Lower leg skin (tissue), 4 donors: ENCODE results near the gene LGALS3. TPM values are rescaled to one million over a fixed set of nuclear protein-coding genes. Genes with fewer than 3 reads are reported as not detected.

Experiments used
- DNase-seq, 2 donors: peaks; one replicate each; pipeline ENCODE4 v3.0.0-alpha.2; 2019; ENCODE audit warnings: low spot score in 2 of 2
- H3K4me3 ChIP-seq: fragments of 200-600 bp; sonication (generic); 2 replicates; pipeline ENCODE4 v1.5.1; 2017; ENCODE audit warnings: mild to moderate bottlenecking, low read depth; ENCODE audit not compliant: poor library complexity, severe bottlenecking
- POLR2A ChIP-seq, 2 donors: fragments of 450-650 bp; IDR thresholded peaks; one replicate each; pipeline ENCODE4 v1.6.1; 2016 to 2017; ENCODE audit warnings: antibody characterized with exemption in 2 of 2, mild to moderate bottlenecking in 1 of 2, moderate library complexity in 1 of 2
- WGBS, 2 donors: methylation state at CpG; one replicate each; pipeline ENCODE4 v1.1.5; 2018; 5-methylcytosine and 5-hydroxymethylcytosine counted together
- intact Hi-C: fragments of 100-400 bp; cut with DNase I; formaldehyde crosslinking; loops from one replicate; pipeline ENCODE4 v1.15.0; 2023; ENCODE audit warnings: low total_unique reads
- total RNA-seq, 4 donors: library from RNA; depleted of rRNA; stranded (reverse); fragments of >200 nt; gene quantifications; one replicate each; pipeline ENCODE4 v1.1.0, GENCODE V29; 2016
- TF ChIP-seq, protein P1 (sequence below), 3 donors: fragments of 450-650 bp; IDR thresholded peaks; one replicate each; pipeline ENCODE4 v1.5.1; 2016; ENCODE audit warnings: antibody characterized with exemption in 3 of 3, mild to moderate bottlenecking in 3 of 3, moderate library complexity in 2 of 3

LGALS3 gene
- total RNA-seq, 4 donors from 2014 or later = 755 to 857 (median 826) TPM

DNA sequence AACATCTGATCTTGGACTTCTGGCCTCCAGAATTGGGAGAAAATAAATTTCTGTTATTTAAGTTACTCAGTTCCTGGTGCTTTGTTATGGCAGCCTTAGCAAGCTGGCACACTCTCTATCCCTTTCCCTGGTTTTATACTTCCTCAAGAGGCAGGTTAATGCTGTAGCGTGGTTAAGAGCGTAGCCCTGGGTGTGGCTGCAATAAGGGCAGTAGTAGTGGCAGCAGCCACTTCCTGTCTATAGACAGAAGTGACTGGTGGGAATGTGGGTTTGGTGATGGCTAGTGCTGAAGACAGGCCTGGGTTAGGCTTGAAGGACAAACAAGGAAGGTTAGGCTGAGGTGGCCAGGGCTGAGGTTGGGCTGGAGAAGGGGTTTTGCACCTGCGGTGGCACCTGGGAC is 3.6 kb upstream of the LGALS3 start:
- no peak for DNase-seq
- TF ChIP-seq, protein P1, sequence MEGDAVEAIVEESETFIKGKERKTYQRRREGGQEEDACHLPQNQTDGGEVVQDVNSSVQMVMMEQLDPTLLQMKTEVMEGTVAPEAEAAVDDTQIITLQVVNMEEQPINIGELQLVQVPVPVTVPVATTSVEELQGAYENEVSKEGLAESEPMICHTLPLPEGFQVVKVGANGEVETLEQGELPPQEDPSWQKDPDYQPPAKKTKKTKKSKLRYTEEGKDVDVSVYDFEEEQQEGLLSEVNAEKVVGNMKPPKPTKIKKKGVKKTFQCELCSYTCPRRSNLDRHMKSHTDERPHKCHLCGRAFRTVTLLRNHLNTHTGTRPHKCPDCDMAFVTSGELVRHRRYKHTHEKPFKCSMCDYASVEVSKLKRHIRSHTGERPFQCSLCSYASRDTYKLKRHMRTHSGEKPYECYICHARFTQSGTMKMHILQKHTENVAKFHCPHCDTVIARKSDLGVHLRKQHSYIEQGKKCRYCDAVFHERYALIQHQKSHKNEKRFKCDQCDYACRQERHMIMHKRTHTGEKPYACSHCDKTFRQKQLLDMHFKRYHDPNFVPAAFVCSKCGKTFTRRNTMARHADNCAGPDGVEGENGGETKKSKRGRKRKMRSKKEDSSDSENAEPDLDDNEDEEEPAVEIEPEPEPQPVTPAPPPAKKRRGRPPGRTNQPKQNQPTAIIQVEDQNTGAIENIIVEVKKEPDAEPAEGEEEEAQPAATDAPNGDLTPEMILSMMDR (IDR thresholded peaks at IDR 0.05) = no peak
- WGBS, 2 donors = 52 to 59% methylated on average over 3 of the region's 3 CpGs
- no peak overlapping the region for H3K4me3 ChIP-seq
- intact Hi-C loops = no loop called here

DNA sequence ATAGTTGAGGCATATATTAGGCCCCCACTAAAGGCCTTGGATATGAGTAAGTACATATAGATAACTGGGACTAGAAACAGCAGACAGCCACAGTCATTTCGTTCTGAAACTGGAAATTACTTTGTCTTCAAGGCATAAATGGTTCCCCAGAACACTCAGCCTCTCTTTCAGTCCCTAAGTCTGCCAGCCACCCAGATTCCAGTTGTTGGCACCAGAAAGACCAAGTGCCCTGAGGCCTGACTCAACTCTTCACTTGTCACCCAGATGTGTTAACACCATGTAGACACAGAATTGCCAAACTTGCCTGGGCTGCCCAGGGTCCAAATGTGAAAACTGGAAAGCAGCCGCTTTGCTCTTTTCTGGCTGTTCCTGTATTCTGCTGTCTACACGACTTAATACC is 3.0 kb upstream of the LGALS3 start:
- DNase-seq = peak in 1 of 2 donors; percentile 16
- intact Hi-C loops = no loop called here

DNA sequence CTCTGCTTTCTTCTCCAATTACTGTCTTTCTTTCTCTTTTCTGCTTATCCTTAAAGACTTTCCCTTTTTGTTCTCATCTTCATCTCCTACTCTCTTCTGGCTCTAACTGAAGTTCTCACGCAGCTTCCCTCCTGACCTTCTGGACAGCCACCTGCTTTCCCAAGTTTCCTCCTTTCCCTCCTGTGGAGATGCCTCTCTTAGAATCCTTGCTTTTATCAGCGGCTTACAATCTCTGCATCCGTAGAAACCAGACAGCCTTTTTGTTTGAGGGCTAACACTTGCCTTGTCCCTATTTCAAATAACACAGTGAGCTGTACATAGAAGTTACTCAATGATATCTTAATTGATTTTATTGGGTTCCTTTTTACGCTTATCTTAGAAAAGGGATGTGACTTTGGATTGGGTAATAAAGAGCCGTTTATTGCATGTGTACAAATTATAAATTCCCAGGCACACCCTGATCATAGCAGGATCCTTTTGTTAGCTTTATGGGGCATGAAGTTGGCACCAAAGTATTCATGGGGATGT is 2.1 kb upstream of the LGALS3 start:
- no peak for TF ChIP-seq POLR2A (IDR thresholded peaks at IDR 0.05)
- TF ChIP-seq, protein P1 (IDR thresholded peaks at IDR 0.05) = no peak
- H3K4me3 ChIP-seq = no peak overlapping the region
- no peak for DNase-seq
- 52 to 54% methylated on average over 5 of the region's 5 CpGs for WGBS, 2 donors
- intact Hi-C loops = no loop called here

More for the DNA sequence above, 3.0 kb upstream of the LGALS3 start:
- WGBS, 2 donors = 43 to 52% methylated on average over 3 of the region's 3 CpGs
- TF ChIP-seq, protein P1 (IDR thresholded peaks at IDR 0.05) = no peak
- no peak for TF ChIP-seq POLR2A (IDR thresholded peaks at IDR 0.05)
- H3K4me3 ChIP-seq = no peak overlapping the region

DNA sequence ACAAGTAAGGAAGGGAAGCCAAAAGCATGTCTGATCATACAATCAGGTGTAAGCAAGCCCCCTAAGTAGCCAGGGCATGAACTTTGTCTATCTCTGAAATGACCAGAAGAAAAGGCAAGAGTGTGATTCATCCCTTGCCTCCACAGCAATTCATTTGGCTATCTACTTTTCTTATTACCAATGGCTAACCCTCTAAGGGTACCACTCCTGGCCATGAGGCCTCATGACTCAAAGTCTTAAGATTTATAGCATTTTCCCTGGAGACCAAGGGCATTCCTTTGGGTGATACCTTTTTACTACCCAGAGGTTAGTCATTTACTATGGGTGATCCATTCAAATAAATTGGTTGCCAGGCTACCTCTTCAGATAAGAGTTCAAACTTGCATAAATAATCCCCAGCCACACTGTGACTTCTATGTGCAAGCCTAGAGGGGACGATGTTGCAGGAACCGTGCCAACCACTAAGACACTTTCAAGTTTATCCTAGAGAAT is 1.5 kb upstream of the LGALS3 start:
- 36 to 48% methylated on average over 2 of the region's 2 CpGs for WGBS, 2 donors
- no peak overlapping the region for H3K4me3 ChIP-seq
- TF ChIP-seq, protein P1 (IDR thresholded peaks at IDR 0.05) = no peak
- no peak for TF ChIP-seq POLR2A (IDR thresholded peaks at IDR 0.05)
- intact Hi-C loops = no loop called here
- peak in 1 of 2 donors; percentile 19 for DNase-seq

DNA sequence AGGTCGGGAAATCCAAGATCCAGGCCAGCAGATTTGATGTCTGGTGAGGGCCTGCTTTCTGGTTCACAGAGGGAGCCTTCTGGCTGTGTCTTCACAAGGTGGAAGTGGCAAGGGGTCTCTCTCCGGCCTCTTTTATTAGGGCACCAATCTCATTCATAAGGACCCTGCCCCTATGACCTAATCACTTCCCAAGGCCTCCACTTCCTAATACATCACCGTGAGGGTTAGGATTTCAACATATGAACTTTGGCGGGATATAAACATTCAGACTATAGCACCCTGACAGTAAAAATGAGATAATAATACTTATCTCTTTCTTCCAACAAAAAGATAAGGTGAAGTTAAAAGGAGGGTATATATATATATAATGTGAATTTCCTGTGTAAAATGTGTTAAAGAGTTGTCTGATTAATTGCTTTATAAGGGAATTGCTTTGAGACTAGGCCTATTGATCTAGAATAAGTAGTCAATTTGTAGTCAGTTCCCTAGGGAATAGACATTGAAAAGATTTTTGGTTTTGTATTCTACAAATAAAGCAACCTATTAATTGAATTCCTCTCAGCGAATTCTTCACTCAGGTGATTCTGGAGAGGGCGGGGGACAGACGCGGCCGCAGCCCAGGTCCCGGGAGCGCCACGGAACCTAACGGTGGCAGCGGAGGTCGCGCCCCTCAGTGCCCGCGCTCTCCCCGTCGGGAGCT is 516 bp upstream of the LGALS3 start:
- 14 to 16% methylated on average over 16 to 18 of the region's 20 CpGs for WGBS, 2 donors
- peak overlapping the region; percentile 84 for H3K4me3 ChIP-seq
- intact Hi-C loops = no loop called here
- no peak for TF ChIP-seq POLR2A (IDR thresholded peaks at IDR 0.05)
- TF ChIP-seq, protein P1 (IDR thresholded peaks at IDR 0.05) = no peak
- no peak for DNase-seq
